ENCODE results near the gene NUP188. TPM values are rescaled to one million over a fixed set of nuclear protein-coding genes. Genes with fewer than 3 reads are reported as not detected.

Gene NUP188
- total and polyA plus RNA-seq, 2 of the 13 experiments (the other 11 are each of a cell fraction or from before 2014, with no cell fraction given), result 28.0 to 38.5 TPM

- Histone ChIP-seq H2AFZ (ENCODE audit: low read length) (no peak overlapping the region), H3K36me3 (replicated peaks in 1 of 2; ENCODE audit: control insufficient read depth in 1 of 2, insufficient read depth in 2 of 2, low read length in 2 of 2) (peaks cover 23 to 66% of the 10 kb centered on the region in 2 experiments), H3K4me3 (replicated peaks in 1 of 3; ENCODE audit: insufficient read depth in 1 of 3, low read depth in 2 of 3, low read length in 3 of 3) (no peak overlapping the region), H4K20me1 (ENCODE audit: insufficient read depth, low read length) (no peaks in the 10 kb centered on the region), H3K9me3 (ENCODE audit: low read length) (no peaks in the 10 kb centered on the region), H3K4me2 (ENCODE audit: low read depth, low read length) (no peak overlapping the region), H3K9ac (ENCODE audit: insufficient read depth, low read depth, low read length) (no peak overlapping the region), H3K4me1 (ENCODE audit: insufficient read depth, low read length) (no peaks in the 10 kb centered on the region), H3K27ac (ENCODE audit: extremely low read length, insufficient read depth, low read length) (no peak overlapping the region), H3K79me2 (ENCODE audit: insufficient read depth, low read length) (no peaks in the 10 kb centered on the region), H3K27me3 (ENCODE audit: control insufficient read depth in 1 of 2, insufficient read depth in 2 of 2, low read length in 2 of 2) (no peaks in the 10 kb centered on the region)
- WGBS (ENCODE audit: low lambda C conversion rate), result 98% methylated on average over 5 of the region's 5 CpGs
- in situ Hi-C loops (cut with HindIII; ENCODE audit: extremely low pct_ligation_motif_present, low pct_unique_long_range_greater_than_20kb) (no loop called here), intact Hi-C loops (cut with micrococcal nuclease; ENCODE audit: unreplicated experiment) (no loop called here)
- no peak for TF ChIP-seq ATM (IDR thresholded peaks at IDR 0.05; ENCODE audit: borderline replicate concordance)
- TF ChIP-seq BORCS8-MEF2B (CRISPR knock-in tag; IDR thresholded peaks at IDR 0.05), result no peak
- no peak for TF ChIP-seq ZMYM4 (CRISPR knock-in tag; IDR thresholded peaks at IDR 0.05)
- no peak for TF ChIP-seq MED13 (CRISPR knock-in tag; IDR thresholded peaks at IDR 0.05)
- no peak for TF ChIP-seq ZNF720 (CRISPR knock-in tag; IDR thresholded peaks at IDR 0.05)
- TF ChIP-seq, protein P1, sequence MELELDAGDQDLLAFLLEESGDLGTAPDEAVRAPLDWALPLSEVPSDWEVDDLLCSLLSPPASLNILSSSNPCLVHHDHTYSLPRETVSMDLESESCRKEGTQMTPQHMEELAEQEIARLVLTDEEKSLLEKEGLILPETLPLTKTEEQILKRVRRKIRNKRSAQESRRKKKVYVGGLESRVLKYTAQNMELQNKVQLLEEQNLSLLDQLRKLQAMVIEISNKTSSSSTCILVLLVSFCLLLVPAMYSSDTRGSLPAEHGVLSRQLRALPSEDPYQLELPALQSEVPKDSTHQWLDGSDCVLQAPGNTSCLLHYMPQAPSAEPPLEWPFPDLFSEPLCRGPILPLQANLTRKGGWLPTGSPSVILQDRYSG (CRISPR knock-in tag; IDR thresholded peaks at IDR 0.05), result no peak
- no peak for TF ChIP-seq SRF (IDR thresholded peaks at IDR 0.05; ENCODE audit: low read depth, low read length)
- TF ChIP-seq ZNF224 (CRISPR knock-in tag; IDR thresholded peaks at IDR 0.05), result no peak
- TF ChIP-seq, protein P2, sequence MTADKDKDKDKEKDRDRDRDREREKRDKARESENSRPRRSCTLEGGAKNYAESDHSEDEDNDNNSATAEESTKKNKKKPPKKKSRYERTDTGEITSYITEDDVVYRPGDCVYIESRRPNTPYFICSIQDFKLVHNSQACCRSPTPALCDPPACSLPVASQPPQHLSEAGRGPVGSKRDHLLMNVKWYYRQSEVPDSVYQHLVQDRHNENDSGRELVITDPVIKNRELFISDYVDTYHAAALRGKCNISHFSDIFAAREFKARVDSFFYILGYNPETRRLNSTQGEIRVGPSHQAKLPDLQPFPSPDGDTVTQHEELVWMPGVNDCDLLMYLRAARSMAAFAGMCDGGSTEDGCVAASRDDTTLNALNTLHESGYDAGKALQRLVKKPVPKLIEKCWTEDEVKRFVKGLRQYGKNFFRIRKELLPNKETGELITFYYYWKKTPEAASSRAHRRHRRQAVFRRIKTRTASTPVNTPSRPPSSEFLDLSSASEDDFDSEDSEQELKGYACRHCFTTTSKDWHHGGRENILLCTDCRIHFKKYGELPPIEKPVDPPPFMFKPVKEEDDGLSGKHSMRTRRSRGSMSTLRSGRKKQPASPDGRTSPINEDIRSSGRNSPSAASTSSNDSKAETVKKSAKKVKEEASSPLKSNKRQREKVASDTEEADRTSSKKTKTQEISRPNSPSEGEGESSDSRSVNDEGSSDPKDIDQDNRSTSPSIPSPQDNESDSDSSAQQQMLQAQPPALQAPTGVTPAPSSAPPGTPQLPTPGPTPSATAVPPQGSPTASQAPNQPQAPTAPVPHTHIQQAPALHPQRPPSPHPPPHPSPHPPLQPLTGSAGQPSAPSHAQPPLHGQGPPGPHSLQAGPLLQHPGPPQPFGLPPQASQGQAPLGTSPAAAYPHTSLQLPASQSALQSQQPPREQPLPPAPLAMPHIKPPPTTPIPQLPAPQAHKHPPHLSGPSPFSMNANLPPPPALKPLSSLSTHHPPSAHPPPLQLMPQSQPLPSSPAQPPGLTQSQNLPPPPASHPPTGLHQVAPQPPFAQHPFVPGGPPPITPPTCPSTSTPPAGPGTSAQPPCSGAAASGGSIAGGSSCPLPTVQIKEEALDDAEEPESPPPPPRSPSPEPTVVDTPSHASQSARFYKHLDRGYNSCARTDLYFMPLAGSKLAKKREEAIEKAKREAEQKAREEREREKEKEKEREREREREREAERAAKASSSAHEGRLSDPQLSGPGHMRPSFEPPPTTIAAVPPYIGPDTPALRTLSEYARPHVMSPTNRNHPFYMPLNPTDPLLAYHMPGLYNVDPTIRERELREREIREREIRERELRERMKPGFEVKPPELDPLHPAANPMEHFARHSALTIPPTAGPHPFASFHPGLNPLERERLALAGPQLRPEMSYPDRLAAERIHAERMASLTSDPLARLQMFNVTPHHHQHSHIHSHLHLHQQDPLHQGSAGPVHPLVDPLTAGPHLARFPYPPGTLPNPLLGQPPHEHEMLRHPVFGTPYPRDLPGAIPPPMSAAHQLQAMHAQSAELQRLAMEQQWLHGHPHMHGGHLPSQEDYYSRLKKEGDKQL (CRISPR knock-in tag; IDR thresholded peaks at IDR 0.05; ENCODE audit: low read depth), result no peak
- TF ChIP-seq TFDP2 (CRISPR knock-in tag; IDR thresholded peaks at IDR 0.05), result no peak
- no peak for TF ChIP-seq HOXA9 (CRISPR knock-in tag; IDR thresholded peaks at IDR 0.05; ENCODE audit: borderline replicate concordance)
- TF ChIP-seq, protein P3, sequence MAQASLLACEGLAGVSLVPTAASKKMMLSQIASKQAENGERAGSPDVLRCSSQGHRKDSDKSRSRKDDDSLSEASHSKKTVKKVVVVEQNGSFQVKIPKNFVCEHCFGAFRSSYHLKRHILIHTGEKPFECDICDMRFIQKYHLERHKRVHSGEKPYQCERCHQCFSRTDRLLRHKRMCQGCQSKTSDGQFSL (CRISPR knock-in tag; IDR thresholded peaks at IDR 0.05), result no peak
- no peak for TF ChIP-seq ZBTB25 (CRISPR knock-in tag; IDR thresholded peaks at IDR 0.05)
- TF ChIP-seq ZNF709 (CRISPR knock-in tag; IDR thresholded peaks at IDR 0.05), result no peak
- no peak for TF ChIP-seq SRSF1 (optimal IDR thresholded peaks at IDR 0.05; ENCODE audit: low read depth, low read length)
- ChIA-PET POLR2A (no interaction called here), CTCF (ENCODE audit: low intra/inter-chr PET ratio, low total read pairs) (no interaction called here)
- no peak for DNase-seq (ENCODE audit: low spot score)
- FAIRE-seq, result no peak
- no peak for ATAC-seq
- no TSS peak for BruUV-seq (replicated peaks)
Measured at GRCh38 chr9:128986671-128987070, 39.2 kb downstream of the NUP188 start.

Measured in HepG2 (cell line).